ENCODE measurements around the gene ELMO2.
A peak's percentile ranks its signal among the peaks of the same experiment; 100 is the strongest.

ELMO2 gene

GRCh38 chr20:46406200-46406985, at the start of gene ELMO2:
ELMO2 (minus strand) TSS chr20:46406615; CDS start chr20:46394482, 12,133 bp downstream.
- Mint-ChIP-seq H3K36me3 (ENCODE audit: low read depth) (no peaks in the 10 kb centered on the region), H3K4me1 (peaks cover 56% of the 10 kb centered on the region), H3K27ac (peak within 1 kb of the TSS; percentile 85 to 97 (median 97)), H3K27me3 (ENCODE audit: low read depth) (no peaks in the 10 kb centered on the region), H3K9me3 (no peaks in the 10 kb centered on the region), H3K4me3 (peak within 1 kb of the TSS; percentile 87 to 92 (median 90))
- peak in 1 of 3 experiments; percentile 9 for TF ChIP-seq CTCF (IDR thresholded peaks at IDR 0.05; ENCODE audit: unreplicated experiment in 3 of 3)

GRCh38 chr20:46455729-46456128, 49.3 kb upstream of the ELMO2 start:
- H3K9me3 Mint-ChIP-seq = peaks cover 21% of the 10 kb centered on the region
- H3K27me3 Mint-ChIP-seq (ENCODE audit: low read depth) = peaks cover 4% of the 10 kb centered on the region
- no peak overlapping the region for H3K4me3 Mint-ChIP-seq
- peaks cover 4% of the 10 kb centered on the region for H3K4me1 Mint-ChIP-seq
- H3K36me3 Mint-ChIP-seq (ENCODE audit: low read depth) = peaks cover 26% of the 10 kb centered on the region
- H3K27ac Mint-ChIP-seq = no peak overlapping the region
- TF ChIP-seq CTCF (IDR thresholded peaks at IDR 0.05; ENCODE audit: unreplicated experiment in 3 of 3) = no peak

GRCh38 chr20:46446851-46447250, 40.4 kb upstream of the ELMO2 start:
- no peaks in the 10 kb centered on the region for H3K4me1 Mint-ChIP-seq

GRCh38 chr20:46439837-46440236, 33.4 kb upstream of the ELMO2 start:
- Mint-ChIP-seq H3K27ac (no peak overlapping the region), H3K27me3 (ENCODE audit: low read depth) (peaks cover 7% of the 10 kb centered on the region), H3K4me3 (no peak overlapping the region), H3K4me1 (no peaks in the 10 kb centered on the region), H3K36me3 (ENCODE audit: low read depth) (peaks cover 4% of the 10 kb centered on the region), H3K9me3 (peaks cover 11% of the 10 kb centered on the region)
- no peak for TF ChIP-seq CTCF (IDR thresholded peaks at IDR 0.05; ENCODE audit: unreplicated experiment in 3 of 3)

More at GRCh38 chr20:46446851-46447250, 40.4 kb upstream of the ELMO2 start:
- no peak for TF ChIP-seq CTCF (IDR thresholded peaks at IDR 0.05; ENCODE audit: unreplicated experiment in 3 of 3)
- Mint-ChIP-seq H3K9me3 (peaks cover 24% of the 10 kb centered on the region), H3K27me3 (ENCODE audit: low read depth) (peaks cover 3% of the 10 kb centered on the region), H3K4me3 (no peak overlapping the region), H3K27ac (no peak overlapping the region), H3K36me3 (ENCODE audit: low read depth) (peaks cover 3% of the 10 kb centered on the region)

- Mint-ChIP-seq H3K36me3 (ENCODE audit: low read depth) (peaks cover 4% of the 10 kb centered on the region), H3K9me3 (no peaks in the 10 kb centered on the region), H3K4me1 (no peaks in the 10 kb centered on the region), H3K27me3 (ENCODE audit: low read depth) (peaks cover 4% of the 10 kb centered on the region), H3K27ac (no peak overlapping the region), H3K4me3 (no peak overlapping the region)
- TF ChIP-seq CTCF (IDR thresholded peaks at IDR 0.05; ENCODE audit: unreplicated experiment in 3 of 3) = peak; percentile 46 to 55 (median 46)
These were observed 31.8 kb upstream of the ELMO2 start for GRCh38 chr20:46438156-46438750.

All from nephron (organoid).